Measurements from ENCODE around the gene ZNF254. TPM values are rescaled to one million over a fixed set of nuclear protein-coding genes. Genes with fewer than 3 reads are reported as not detected.

ZNF254 gene
- total and polyA plus RNA-seq, 2 of the 4 experiments (the other 2 are of a cell fraction) = 4.4 to 8.8 TPM

- H3K27me3 ChIP-seq (ENCODE audit: control insufficient read depth, insufficient read depth, low read length) = no peaks in the 10 kb centered on the region
- H4K5ac ChIP-seq (ENCODE audit: low read depth, low read length) = no peak overlapping the region
- no peak overlapping the region for H3K23ac ChIP-seq (ENCODE audit: low read depth, low read length)
- no peak overlapping the region for H2AK5ac ChIP-seq (ENCODE audit: low read depth, low read length)
- 0 out of 2 replicates have a peak, but pooled peaks cover 4% of the 10 kb centered on the region for H3K9me1 ChIP-seq (ENCODE audit: insufficient read depth, low read length)
- no peak for DNase-seq
- peaks cover 17 to 23% of the 10 kb centered on the region in 2 experiments for H3K79me1 ChIP-seq (ENCODE audit: low read depth in 1 of 2, low read length in 2 of 2)
- H4K8ac ChIP-seq (ENCODE audit: low read depth in 2 of 2, low read length in 2 of 2) = no peak overlapping the region
- H3K4ac ChIP-seq (ENCODE audit: low read depth, low read length) = no peak overlapping the region
- CTCF ChIA-PET = no interaction called here
- TF ChIP-seq CHD1 (IDR thresholded peaks at IDR 0.05; ENCODE audit: low read depth, low read length) (no peak), CEBPB (IDR thresholded peaks at IDR 0.05; ENCODE audit: low read depth, low read length) (no peak), MAFK (IDR thresholded peaks at IDR 0.05; ENCODE audit: low read depth, low read length) (no peak), SMC3 (IDR thresholded peaks at IDR 0.05; ENCODE audit: low read depth, low read length) (no peak), RAD21 (IDR thresholded peaks at IDR 0.05; ENCODE audit: low read length) (no peak), ELK1 (IDR thresholded peaks at IDR 0.05; ENCODE audit: borderline replicate concordance, low read depth, low read length) (no peak), FOS (IDR thresholded peaks at IDR 0.05; ENCODE audit: low read depth, low read length) (no peak), NFE2L2 (IDR thresholded peaks at IDR 0.05; ENCODE audit: low read depth, low read length) (no peak), CTCF (conservative IDR thresholded peaks at IDR 0.05; ENCODE audit: low read depth, low read length) (no peak), MAZ (IDR thresholded peaks at IDR 0.05; ENCODE audit: borderline replicate concordance, low read depth, low read length) (no peak), RCOR1 (IDR thresholded peaks at IDR 0.05; ENCODE audit: insufficient replicate concordance, low read length) (no peak), BHLHE40 (IDR thresholded peaks at IDR 0.05; ENCODE audit: low read depth, low read length) (no peak), POLR2A (IDR thresholded peaks at IDR 0.05; ENCODE audit: low read depth, low read length) (no peak), RFX5 (IDR thresholded peaks at IDR 0.05; ENCODE audit: low read depth, low read length) (no peak), MXI1 (IDR thresholded peaks at IDR 0.05; ENCODE audit: borderline replicate concordance, low read depth, low read length) (no peak)
- TF ChIP-seq, protein P1, sequence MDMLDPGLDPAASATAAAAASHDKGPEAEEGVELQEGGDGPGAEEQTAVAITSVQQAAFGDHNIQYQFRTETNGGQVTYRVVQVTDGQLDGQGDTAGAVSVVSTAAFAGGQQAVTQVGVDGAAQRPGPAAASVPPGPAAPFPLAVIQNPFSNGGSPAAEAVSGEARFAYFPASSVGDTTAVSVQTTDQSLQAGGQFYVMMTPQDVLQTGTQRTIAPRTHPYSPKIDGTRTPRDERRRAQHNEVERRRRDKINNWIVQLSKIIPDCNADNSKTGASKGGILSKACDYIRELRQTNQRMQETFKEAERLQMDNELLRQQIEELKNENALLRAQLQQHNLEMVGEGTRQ (IDR thresholded peaks at IDR 0.05; ENCODE audit: low read depth, low read length) = no peak
- POLR2A ChIA-PET (ENCODE audit: unreplicated experiment) = no interaction called here
- intact Hi-C loops (cut with micrococcal nuclease) (no loop called here), dilution Hi-C loops (cut with HindIII; ENCODE audit: low sequenced_read_pairs, unreplicated experiment) (no loop called here), in situ Hi-C loops (cut with MboI; ENCODE audit: low sequenced_read_pairs) (loop anchor here (25.0 kb wide), 1 partner anchor 778 kb away; the partner anchor contains the start of gene ZNF724)
- no peak overlapping the region for H3K14ac ChIP-seq (replicated peaks; ENCODE audit: low read depth, low read length)
- H3K9ac ChIP-seq (ENCODE audit: low read depth, low read length) = no peak overlapping the region
- no peaks in the 10 kb centered on the region for H3K9me3 ChIP-seq (ENCODE audit: control insufficient read depth, insufficient read depth, low read length)
- no TSS peak for BruUV-seq (replicated peaks)
- H2AK9ac ChIP-seq (replicated peaks; ENCODE audit: low read depth, low read length, poor library complexity) = no peak overlapping the region
- H3K4me3 ChIP-seq (ENCODE audit: insufficient read depth, low read depth, low read length) = no peak overlapping the region
- no peak overlapping the region for H4K91ac ChIP-seq (ENCODE audit: insufficient read depth, low read depth, low read length)
- no peak overlapping the region for H2BK15ac ChIP-seq (ENCODE audit: low read depth, low read length)
- H3K56ac ChIP-seq (ENCODE audit: extremely low read depth, insufficient read depth, low read length) = no peak overlapping the region
- ATAC-seq (ENCODE audit: low read depth) = no peak
- no peak overlapping the region for H2BK5ac ChIP-seq (ENCODE audit: low read depth, low read length, poor library complexity, severe bottlenecking)
- WGBS, 2 experiments (ENCODE audit: extremely low coverage in 2 of 2, insufficient read length in 1 of 2) = no CpG with 5 or more reads among the region's 3 CpGs
- peaks cover 27% of the 10 kb centered on the region for H3K36me3 ChIP-seq (ENCODE audit: control insufficient read depth, insufficient read depth, low read length)
- H3K4me1 ChIP-seq (ENCODE audit: control insufficient read depth, insufficient read depth, low read length) = no peaks in the 10 kb centered on the region
- H2BK120ac ChIP-seq (ENCODE audit: low read depth, low read length) = no peak overlapping the region
- no peak overlapping the region for H2BK20ac ChIP-seq (ENCODE audit: low read depth, low read length)
- H3K4me2 ChIP-seq (ENCODE audit: low read depth, low read length) = no peak overlapping the region
- no peak overlapping the region for H2AFZ ChIP-seq (replicated peaks; ENCODE audit: low read length, poor library complexity)
- H4K20me1 ChIP-seq (ENCODE audit: insufficient read depth, low read length) = peaks cover 4% of the 10 kb centered on the region; the same call in 1 of the 2 replicates
- H3K18ac ChIP-seq (ENCODE audit: low read depth, low read length) = no peak overlapping the region
- H3K27ac ChIP-seq (ENCODE audit: insufficient read depth, low read length) = no peak overlapping the region
Measured at GRCh38 chr19:24040621-24041020, 46.4 kb upstream of the ZNF254 start.

All from IMR-90 (cell line).